NCI-H146 (cell line): ENCODE data around the gene PMEPA1.
A peak's percentile ranks its signal among the peaks of the same experiment; 100 is the strongest.

ENCODE experiments used
- DNase-seq: peaks from one replicate; lab custom pipeline; 2025; lab: John Stamatoyannopoulos, UW

PMEPA1 gene

DNA sequence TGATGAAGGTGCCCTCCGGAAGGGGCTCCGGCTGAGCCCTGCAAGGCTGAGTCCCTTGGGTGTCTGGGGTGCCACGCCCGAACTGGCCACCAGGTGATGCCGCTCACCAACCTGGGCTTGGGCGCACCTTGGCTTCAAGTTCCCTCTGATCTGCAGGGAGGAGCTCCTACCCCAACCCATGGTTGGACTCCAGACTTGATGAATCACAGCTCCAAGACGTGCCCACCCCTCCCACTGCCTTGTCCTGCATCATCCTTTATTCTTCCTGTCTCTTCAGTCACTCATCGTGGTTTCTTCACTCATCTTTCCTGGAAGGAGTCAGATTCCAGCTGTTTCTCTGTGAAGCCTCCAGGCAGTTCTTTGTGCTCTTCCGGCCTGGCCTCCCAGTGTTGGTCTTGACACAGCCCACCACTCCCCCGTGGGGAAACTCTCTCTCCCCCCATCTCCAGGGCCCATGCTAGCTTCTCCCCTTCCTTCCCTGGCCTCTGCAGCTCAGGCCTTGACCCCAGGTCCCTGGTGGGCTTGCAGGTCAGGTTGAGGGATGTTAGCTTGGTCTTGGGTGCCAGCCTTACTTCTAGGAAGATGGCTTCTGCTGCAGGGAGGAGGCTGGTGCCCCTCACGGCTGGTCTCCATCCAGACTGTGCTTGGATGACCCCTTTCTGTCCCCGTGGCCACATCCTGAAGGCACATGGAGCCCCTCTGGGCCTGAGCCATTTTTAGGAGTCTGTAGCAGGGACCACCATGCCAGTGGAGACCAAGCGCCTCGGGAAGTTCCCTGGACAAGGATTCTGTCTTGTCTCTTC lies 87.0 kb downstream of the PMEPA1 start:
- DNase-seq: peak; percentile 73

DNA sequence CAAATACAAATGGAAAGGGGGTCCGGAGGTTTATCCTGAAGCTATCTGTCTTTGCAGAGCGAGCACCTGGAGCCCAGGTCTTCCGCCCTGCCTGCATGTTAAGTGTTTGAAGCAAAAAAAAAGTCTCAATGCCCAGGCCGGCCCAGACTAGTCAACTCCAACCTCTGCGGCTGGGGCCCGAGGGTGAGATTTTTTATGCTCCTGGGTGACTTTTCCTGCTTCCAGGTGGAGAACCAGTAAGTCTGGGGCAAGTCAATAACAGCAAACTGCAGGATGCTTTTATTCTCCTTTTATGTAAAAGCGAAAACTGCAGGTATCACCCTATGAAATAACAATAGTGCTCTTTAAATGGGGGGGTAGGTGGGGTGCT lies 87.6 kb downstream of the PMEPA1 start:
- no peak for DNase-seq

DNA sequence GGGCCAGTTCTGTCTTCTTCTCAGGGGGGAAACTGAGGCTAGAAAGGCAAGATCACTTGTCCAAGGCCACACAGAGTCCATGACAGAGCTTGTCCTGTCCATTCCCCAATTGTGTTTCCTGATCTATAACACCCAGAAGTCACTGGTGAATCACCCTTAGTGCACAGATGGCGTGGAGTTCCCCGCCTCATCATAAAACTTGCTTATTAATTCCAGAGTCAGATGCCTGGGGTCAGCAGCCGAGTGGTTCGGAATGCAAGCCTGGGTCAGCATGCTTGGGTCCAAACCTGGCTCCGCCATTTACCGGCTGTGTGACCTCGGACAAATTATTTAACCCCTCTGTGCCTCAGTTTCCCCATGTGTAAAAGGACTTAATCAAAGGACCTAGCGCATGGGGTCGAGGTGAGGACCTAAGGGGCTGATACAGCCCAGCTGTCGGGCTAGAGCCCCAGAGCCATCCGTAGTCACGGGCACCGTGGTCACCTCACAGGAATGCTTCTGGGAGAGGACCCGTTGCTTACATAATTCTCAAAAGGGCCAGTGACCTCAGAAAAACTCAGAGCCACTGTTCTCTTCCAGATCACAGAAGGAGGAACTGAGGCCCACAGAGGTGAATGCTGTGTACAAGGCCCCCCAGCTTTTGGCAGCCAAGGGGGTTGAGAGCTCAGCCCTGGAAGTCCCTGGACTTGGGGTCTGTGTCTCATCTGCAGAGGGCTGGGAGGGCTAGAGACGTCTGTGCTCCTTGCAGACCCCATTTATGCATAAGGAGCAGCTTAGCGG lies 88.2 kb downstream of the PMEPA1 start:
- no peak for DNase-seq

DNA sequence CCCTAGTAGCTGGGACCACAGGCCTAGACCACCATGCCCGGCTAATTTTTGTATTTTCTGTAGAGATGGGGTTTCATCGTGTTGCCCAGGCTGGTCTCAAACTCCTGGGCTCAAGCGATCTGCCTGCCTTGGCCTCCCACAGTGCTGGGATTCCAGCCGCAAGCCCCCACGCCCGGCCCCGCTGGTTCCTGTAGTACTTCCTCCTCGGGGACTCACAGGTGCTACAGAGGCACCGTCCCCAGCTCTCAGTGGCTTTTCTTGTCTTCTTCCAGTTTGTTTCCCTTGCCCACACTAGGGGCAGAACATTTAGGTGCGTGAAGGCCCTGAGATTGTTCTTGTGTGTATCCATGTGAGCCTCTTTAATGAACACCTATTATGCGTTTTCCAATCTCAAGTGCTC lies 88.8 kb downstream of the PMEPA1 start:
- DNase-seq: no peak

DNA sequence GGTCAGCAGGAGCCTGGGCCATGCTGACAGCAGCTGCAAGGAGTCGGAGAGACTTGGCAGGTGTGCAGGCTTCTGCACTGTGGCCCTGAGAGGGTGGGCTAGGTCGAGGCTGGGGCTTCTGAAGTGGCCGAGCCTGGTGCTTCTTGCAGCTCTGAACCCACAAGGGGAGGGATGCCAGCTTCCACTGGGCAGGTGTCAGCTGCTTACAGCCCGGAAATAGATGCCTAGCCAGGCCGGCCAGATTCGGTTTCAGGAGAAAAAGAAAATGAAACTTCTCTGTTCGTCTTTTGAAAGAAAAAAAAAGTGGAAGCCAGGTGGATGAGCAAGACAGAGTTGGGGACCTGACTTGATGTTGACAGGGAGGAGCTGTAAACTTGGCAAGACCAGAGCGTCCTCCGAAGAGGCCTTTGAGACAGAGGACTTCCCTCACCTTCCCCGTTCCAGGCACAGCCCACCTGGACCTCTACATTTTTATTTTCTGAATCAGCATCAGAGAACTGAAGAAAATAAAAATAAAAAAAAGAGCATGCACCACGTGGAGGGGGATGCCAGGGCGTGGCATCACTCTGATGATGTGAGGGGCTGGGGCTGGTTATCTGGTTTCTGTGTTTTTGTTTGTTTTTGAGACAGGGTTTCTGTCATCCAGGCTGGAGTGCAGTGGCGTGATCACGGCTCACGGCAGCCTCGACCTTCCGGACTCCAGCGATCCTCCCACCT lies 89.4 kb downstream of the PMEPA1 start, which contains the start of gene ZBP1:
Gene ZBP1, minus strand, starts transcription at position 153 of the 717 bp plus-strand sequence. Its CDS starts 131 bp downstream, at position 22.
- DNase-seq: no peak

DNA sequence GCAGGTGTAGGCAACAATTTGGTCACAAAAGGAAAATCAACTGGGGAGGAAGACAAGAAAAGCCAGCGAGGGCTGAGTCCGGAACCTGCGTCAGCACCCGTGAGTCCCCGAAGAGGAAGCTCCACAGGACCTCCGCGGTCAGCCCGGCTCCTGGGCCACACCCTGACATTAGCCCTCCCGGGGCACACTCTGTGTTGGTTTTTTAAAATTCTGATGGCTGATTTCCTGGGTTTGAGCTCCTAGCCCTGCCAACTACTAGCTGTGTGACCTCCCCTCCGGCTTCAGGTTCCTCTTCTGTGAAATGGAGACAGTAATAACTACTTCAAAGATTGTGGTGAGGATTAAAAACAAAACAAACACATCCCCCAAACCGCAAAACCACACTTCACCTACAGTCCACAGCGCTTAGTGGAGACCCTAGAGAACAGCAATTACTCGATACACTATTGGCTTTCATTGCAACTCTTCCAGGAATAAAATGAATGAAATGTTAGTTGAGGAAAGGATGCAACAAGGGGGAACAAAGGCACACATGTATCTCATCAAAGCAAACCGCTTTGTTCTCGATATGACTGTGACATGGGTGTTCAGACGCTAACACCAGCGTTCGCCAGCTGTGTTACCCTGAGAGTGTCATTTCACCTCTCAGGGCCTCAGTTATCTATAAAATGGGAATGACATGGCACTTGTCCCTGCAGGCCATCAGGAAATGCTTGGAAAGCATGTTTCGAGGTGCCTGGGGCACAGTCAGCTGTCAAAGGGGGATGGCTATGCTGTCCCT lies 90.6 kb downstream of the PMEPA1 start:
- no peak for DNase-seq

DNA sequence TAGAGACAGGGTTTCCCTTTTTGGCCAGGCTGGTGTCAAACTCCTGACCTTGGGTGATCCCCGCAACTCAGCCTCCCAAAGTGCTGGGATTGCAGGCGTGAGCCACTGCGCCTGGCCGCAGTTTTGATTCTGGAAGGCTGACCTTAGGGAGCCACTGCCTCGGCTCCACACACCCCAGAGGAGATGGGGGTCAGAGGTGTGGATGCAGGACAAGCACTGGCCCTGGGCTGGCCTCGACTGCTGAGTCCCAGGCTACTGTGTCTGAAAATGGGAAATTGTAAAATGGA lies 91.1 kb downstream of the PMEPA1 start:
- no peak for DNase-seq

DNA sequence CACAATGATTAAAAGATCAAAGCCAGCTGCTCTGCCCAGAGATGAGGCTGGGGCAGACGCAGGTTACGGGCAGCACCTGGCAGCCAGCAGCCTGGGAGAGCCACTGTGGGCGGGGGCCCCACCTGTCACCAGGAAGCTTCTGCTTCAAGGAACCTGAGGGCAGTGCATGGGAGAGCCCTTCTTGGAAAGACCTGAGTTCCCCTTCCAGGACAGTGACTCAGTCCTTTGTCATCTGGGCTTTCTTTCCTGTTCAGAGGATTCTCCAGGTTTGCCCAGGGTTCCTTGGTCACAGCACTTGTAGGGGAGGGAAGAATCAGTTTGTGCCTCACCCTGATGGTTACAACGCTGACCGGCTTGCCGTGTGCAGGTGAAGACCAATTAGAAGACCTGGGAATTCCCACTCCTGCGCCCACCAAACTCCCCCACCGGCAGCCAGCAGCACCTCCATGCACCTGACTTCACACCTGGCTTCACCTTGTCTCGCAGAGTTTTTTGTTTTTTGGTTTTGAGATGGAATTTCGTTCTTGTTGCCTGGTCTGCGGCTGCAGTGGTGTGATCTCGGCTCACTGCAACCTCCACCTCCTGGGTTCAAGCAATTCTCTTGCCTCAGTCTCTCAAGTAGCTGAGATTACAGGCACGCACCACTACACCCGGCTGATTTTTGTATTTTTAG lies 91.6 kb downstream of the PMEPA1 start:
- peak; percentile 60 for DNase-seq

DNA sequence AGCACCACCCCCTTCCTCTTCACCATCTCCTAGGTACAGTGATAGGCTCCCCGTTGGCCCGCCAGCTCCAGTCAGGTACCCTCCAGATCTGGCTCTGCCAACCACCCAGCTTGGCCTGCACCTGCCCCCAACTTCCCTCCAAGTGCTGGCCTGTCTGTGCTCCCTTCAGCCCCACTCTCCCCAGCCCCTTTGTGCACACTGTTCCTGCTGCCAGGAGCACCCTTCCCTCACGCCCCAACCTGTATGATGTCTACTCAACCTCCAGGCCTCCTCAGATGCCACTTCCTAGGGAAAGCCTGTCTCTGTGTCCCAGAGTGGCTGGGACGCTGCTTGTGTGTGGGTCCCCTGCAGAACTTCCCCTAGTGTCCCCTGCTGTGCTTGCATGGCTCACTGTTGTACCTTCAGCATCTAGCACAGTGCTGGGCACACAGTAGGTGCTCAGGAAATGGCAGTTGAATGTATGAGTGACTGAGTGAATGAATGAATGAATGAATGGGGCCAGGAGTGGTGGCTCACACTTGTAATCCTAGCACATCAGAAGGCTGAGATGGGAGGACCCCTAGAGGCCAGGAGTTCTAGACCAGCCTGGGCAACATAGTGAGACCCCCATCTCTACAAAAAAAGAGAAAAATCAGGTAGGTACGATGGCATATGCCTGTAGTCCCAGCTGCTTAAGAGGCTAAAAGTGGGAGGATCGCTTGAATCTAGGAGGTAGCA lies 92.6 kb downstream of the PMEPA1 start:
- DNase-seq: no peak

DNA sequence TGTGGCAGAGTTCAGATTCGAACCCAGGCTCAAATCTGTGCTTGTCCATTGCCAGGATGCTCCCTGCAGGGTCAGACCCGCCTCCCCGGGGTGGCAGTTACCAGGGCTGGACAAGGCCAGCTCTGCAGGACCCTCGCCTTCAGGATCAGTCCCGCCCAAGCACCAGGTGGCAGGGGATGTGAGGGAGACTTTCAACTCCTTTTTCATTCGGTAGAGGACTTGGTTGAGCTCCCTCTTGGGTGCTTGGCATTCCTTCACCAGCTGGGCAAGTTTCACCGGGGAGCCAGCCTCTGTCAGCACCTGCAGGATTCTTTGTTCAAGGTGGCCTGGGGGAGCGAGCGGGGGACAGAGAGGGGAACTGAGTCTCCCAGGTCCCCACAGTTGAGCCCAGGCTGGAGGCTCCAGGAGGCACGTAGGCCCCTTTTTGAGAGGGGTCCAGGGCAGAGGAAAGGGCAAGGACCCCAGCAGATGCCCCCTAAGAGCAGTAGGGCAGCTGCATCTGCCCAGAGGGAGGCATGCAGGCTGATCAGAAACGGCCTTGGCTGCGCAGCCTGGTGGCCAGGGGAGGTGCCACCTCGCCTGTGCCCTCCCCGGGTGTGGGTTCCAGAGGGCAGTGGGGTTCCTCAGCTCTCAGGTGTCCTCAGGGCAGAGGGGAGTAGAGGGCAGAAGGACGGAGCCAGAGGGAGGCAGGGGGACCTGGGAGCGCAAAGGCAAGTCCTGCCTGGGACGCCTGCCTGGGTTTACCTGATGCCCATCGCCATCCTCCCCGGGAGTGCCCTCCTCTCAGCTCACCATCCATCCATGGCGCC lies 93.5 kb downstream of the PMEPA1 start:
- no peak for DNase-seq

DNA sequence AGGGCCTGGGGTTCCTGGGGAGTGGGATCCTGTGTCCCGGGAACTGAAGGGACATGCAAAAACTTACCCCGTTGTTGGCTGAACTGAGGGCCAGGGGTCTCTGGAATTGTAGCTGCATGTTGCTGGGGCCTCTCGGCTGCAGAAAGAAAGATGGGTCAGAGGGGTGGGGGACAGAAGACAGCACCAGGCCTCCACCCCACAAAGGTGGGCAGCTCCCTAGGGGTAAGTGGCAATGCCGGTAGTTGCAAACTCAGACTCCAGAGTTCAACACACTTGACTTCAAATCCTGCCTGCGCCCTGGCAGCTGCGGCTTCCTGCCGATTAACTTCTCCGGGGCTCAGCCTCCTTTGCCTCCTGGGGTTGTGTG lies 94.4 kb downstream of the PMEPA1 start:
- no peak for DNase-seq

DNA sequence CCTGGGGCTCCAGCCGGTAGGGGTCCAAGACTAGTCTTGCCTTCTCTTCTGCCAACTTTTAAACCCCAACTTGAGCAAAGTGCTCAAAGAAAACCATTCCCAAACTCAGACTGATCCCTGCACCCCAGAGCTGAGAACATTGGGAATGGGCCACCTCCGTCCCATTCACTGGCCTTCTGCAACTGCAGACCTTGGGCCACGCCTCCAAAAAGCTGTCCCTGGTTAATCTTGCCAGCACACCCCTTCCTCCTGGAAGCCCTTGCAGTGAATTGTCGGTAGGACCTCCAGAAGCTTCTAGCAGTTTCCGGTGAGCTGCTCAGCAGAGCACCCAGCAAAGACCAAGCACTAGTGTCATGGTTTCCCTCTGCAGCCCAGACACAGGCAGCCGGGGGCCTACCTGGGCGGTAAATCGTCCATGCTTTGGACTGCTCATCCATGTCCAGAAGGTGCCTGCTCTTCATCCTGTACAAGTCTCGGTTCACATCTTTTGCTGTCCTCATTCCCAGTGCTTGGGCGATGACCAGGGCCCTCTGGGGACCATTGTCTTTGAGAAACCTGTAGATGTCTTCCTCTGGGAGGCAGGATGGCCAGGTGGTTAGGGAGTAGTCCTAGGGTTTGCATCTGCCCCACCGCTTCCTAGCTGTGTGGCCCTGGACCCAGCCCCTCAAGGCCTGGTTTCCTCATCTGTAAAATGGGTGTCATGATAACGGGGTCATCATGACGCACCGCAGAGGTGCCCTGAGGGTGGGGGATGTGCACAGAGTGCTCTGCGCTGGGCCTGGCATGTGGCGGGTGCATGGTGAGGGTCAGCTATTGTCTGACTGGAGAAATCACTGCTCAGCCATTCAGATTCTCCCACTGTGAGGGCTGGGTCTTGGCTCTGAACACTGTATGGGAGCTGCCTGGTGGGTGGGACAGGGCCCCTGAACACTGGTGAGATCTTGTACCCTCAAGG lies 95.0 kb downstream of the PMEPA1 start:
- no peak for DNase-seq

DNA sequence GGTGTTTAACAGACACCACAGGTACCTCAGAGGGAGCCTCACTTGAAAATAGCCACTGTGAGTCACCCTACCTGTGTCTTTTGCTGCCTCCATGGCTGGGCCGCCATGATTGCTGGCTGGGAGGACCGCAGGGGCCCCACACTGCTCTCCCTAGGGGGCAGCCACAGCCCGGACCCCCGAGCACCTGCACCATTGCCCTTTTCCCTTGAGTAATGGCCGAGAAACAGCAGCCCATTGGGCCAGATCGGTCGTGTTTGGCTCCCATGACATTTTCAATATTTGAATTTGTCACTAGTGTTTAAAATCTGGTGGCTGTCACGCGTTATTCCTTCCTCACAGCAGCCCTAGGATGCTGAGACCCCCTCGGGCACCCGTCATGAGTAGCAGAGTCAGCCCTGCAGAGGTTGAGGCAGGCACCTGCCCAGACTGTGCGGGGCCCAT lies 96.3 kb downstream of the PMEPA1 start:
- DNase-seq: no peak

DNA sequence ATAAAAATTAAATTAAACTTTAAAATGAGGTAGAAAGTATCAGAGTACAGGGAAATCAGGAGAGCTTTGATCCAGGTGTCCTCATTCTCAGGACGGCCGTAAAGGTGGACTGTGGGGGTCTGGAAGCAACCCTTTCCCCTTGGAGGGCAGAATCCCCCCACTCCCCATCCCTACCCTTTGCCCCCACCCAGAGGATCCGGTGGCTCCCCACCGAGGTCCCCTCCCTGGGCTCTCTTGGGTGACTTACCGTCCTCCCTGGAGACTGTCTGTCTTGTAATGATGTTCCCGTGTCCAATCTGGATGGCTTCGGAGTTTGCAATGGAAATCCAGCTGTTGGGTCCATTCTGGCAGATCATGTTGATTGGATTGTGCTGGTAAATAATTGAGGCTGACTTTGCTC lies 96.9 kb downstream of the PMEPA1 start:
- no peak for DNase-seq

DNA sequence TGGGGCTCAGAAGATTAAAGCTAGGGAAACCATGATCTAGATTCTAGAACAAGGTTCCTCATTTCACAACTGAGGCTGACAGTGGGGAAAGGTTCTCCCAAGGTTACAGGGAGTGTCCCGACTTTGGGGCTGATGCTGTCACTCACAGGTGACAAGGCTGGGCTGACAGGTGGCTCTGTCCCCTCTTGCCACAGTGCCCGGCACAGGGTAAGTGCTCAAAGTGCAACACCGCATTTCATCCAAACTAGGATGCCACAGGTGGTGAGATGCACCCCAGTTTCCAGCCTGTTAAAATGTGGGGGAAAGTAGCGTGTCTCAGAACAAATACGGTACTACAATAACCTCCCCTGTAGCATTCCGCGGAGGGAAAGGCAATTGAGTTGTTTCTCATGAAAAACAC lies 97.4 kb downstream of the PMEPA1 start:
- DNase-seq: no peak

DNA sequence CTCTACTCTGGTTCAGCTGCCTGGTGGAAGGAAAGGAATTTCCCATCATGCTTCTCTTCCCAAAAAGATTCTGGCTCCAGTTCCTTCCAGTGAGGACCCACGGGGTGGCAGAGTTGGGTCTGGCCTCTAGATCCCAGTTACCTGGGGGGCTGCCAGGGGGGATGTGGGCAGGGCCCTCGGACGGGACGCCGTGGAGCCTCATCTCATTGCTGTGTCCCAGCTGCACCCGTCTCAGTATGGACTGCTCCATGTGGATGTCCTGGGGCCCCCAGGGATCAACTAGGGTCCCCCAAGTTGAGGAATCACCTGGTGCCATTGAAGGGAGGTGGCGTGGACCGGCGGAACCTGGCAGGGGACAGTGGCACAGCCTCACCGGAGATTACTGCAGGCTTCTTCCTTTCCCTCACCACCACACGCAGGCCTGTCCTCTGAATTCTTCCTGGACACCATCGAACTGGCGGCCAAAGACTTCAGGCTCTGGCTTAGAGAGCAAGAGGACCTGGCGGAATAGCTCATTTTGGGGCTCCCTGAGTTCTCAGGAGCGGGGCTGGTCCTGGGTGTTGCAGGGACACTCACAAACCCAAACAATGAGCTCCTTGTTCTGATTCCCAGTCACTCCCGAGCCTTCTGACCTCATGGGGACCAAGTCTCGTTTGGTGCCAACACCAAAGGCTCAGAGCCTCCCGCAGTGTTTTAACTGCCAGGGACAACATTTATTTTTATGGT lies 98.1 kb downstream of the PMEPA1 start:
- DNase-seq: no peak

DNA sequence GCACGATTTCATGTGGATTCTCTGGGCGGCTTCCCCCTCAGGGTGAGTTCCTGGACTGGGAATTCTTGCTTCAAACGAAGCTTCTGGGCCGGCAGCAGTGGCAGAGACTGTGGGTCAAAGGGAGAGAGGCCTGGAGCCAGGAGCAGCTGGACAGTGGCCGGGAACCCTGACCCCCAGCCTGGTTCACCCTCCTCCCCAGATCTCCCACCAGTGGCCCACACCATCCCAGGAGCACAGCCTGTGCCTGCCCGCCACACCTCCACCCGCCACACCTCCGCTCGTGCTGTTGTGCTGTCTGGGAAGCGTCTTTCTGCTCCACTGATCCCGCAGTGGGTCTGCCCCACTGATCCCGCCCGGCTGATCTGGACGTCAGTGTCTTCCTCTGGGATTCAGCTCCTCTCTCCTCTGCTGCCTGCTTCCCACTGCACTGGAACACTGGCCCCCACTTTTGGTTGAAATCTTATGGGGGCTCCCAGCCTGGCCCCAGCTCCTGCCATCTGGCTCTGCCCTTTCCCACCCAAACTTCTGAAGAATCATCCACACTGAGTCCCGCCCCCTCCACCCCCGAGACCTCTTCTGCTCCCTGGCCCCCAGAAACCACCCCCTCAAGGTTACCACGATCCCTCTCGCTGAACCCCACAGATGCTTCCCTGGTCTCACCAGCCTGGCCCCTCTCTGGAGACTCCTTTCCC lies 99.4 kb downstream of the PMEPA1 start:
- no peak for DNase-seq

DNA sequence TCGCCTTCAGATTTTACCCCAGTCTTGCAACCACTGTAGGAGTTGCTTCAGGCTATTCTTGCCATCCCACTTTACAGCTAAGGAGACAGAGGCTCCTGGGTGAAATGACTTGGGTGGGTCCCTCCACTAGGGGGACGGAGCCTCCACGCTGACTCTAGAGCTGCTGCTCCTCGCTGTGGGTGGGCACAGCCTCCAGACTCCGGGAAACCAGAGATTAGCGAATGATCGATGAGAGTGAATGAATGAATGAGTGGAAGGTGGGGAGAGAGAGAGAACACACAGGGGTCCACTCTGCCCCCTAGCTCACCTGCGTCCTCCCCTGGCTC lies 100.0 kb downstream of the PMEPA1 start:
- no peak for DNase-seq
